ENCODE measurements around the gene VRK2.

Gene VRK2

DNA sequence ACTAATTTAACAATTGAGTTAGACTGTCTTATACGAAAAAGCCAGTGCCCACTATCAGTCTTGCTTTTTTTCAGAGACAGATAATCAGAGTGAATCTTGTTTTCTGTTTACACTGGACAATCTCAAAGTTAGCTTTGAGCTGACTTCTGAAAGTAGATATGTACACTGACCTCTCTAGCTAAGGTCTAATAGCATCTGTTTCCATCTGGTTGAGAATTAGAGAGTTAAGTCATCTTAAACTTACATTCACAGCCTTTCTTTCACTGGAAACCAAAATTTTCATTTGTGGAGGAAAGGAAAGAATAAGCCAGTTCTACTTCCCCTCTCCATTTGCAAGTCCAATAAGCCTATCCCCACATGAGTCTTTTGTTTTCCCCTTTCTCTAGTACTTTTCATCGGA, 89.3 kb downstream of the VRK2 start:
- TF ChIP-seq, protein P1, sequence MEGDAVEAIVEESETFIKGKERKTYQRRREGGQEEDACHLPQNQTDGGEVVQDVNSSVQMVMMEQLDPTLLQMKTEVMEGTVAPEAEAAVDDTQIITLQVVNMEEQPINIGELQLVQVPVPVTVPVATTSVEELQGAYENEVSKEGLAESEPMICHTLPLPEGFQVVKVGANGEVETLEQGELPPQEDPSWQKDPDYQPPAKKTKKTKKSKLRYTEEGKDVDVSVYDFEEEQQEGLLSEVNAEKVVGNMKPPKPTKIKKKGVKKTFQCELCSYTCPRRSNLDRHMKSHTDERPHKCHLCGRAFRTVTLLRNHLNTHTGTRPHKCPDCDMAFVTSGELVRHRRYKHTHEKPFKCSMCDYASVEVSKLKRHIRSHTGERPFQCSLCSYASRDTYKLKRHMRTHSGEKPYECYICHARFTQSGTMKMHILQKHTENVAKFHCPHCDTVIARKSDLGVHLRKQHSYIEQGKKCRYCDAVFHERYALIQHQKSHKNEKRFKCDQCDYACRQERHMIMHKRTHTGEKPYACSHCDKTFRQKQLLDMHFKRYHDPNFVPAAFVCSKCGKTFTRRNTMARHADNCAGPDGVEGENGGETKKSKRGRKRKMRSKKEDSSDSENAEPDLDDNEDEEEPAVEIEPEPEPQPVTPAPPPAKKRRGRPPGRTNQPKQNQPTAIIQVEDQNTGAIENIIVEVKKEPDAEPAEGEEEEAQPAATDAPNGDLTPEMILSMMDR (IDR thresholded peaks at IDR 0.05) = no peak

DNA sequence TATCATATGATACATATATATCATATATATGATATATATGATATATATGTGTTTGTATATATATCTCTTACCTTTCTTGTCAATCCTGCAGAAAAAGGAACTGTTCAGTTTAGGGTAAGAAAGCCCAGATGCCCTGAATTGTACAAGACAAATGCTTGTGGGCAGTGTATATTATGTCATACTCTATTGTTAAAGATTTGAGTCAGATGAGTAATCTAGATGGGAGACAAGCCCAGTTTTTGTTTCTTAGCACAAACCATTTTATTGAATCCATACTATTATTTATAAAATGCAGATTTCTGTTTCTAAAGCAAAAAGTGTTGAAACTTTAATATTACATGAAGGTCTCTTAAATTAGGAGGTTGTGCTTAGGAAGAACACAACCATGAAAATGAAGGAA, 90.6 kb downstream of the VRK2 start:
- TF ChIP-seq, protein P1 (IDR thresholded peaks at IDR 0.05) = no peak

DNA sequence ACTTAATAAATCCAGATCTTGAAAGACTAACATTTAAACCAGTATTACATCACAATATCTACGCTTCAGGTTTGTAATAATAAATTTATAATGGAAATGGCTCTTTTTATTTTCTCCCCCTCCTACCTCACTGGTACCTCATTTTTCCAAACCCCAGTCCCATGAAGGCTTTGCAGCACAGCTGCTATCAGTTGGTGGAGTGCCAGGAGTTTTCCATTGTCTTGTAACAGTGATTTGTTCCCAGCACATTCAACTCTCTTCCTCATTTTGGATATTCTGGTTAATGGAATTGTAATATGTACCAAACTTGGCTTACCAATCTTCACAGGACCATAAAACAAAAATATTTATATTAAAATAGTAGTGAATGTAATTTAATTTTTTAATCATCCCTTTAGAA, 91.2 kb downstream of the VRK2 start:
- TF ChIP-seq, protein P1 (IDR thresholded peaks at IDR 0.05) = no peak

DNA sequence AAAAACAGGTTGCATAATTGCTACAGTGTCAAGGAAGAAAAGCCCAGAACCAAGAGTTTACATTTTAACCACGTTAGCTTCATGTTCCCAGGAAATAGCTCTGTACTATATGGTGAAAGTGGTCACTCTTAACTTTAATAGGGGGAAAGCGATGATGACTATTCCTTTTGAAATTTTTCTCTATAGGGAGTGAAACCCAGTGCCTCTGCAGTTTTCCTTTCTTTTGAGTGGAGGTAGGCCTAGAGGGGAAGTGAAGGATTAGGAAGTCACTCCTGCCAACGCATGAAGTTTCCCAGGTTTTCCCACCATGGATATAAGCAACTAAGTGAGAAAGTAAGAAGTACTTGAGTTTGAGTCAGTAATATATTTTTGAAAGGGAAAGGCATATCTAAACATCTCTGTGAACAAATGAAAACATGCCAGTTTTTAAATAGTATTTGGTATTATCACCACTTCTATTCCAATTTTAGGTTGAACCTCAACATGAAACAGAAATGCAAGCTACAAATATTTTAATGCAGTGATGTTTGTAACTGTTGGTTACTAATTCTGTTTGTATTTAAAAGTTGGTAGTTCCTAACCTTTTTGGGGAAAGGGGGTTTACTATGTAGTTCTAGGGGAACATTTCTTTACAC, 91.9 kb downstream of the VRK2 start:
- TF ChIP-seq, protein P1 (IDR thresholded peaks at IDR 0.05) = no peak

DNA sequence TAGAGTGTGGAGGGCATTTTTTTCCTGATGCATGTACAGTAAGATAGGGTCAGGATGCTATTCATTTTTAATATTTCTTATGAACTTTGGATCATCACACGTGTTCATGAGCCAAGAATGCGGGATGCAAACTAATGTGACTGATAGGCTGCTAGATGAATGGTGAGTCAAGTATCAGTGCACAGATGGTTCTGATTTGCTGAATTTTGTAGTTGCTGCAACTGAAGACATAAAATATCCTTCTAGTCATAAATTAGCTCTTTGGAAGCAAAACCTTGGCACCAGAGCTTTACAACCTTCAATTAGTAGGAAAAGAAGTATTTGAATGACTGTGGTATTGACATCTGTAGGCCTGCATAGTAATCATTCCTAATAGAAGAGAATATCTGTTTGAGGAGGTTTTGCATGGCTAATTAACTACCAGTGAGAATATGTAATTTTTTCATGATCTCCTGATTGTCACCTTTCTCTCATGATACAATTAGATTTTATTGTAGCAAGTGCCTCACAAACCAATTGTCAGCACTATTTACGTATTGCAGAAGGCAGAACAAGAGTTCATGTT, 94.0 kb downstream of the VRK2 start:
- TF ChIP-seq, protein P1 (IDR thresholded peaks at IDR 0.05) = no peak

DNA sequence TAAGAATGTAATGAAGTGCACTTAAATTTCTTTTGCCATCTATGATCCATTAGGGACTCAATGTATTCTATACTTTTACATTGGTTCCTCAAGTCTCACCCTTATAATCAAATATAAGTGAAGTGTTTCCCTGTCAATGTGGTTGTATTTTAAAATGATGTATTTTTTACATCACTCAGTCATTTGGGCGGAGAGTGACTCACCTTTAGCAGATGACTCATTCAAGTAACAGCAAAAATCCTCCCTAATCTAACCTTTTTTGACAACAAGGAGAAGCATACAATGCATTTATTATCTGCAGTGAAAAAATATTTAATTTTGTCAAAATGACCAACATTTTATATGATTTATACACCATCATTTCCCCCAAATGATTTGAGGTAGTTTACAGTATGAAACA, 100.1 kb downstream of the VRK2 start:
- TF ChIP-seq, protein P1 (IDR thresholded peaks at IDR 0.05) = no peak

DNA sequence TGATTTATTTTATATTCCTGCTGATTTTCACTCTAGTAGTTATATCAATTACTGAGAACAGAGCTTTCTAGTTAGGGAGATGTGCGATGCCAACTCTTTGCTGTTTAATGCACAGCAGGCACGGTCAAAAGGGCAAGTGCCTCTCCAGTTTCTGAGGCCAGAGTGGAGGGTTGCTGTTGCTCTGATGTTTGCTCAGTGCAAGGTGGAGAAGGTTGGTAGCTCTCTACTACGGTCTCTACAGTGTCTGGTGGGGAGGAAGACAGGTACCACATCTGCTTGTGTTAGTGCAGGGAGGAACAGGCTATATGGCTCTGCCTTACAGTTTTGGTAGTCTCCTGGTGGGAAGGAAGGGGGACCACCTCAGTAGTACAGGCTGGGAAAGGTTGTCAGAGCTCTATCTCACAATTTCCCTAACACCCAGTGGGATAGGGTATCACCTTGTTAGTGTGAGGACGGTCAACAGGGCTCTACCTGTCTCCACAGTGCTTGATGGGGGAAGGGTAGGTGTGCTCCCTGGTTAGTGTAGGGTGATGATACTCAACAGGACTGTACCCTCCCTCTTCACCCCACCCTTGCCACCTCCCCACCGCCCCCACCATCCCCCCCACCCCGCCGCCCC, 108.7 kb downstream of the VRK2 start:
- TF ChIP-seq, protein P1 (IDR thresholded peaks at IDR 0.05) = no peak
